Neural progenitor cell (in vitro differentiated cells): ENCODE data around the gene CLEC20A. TPM values are rescaled to one million over a fixed set of nuclear protein-coding genes. Genes with fewer than 3 reads are reported as not detected.

Experiments
- DNase-seq: peaks from one replicate; pipeline ENCODE4 v3.0.0-alpha.2; 2016; ENCODE audit warnings: low spot score
- H2AFZ ChIP-seq: fragments of 200-600 bp; sonication (generic); replicated peaks from 2 replicates; pipeline ENCODE4 v1.6.1; 2016; ENCODE audit warnings: antibody characterized with exemption
- H3F3A ChIP-seq: fragments of 200-600 bp; sonication (generic); 2 replicates; pipeline ENCODE4 v1.6.1; 2016; ENCODE audit warnings: antibody characterized with exemption, low read depth
- H3K27ac ChIP-seq: fragments of 200-600 bp; sonication (generic); 2 replicates; pipeline ENCODE4 v1.5.1; 2016; ENCODE audit warnings: mild to moderate bottlenecking
- H3K27me3 ChIP-seq: fragments of 200-600 bp; sonication (generic); 2 replicates; pipeline ENCODE4 v1.6.1; 2016; ENCODE audit warnings: mild to moderate bottlenecking, moderate library complexity
- H3K36me3 ChIP-seq: fragments of 200-600 bp; sonication (generic); 2 replicates; pipeline ENCODE4 v1.5.1; 2016
- H3K4me1 ChIP-seq: fragments of 200-600 bp; sonication (generic); 2 replicates; pipeline ENCODE4 v1.6.1; 2016; ENCODE audit warnings: mixed run types
- H3K4me2 ChIP-seq: fragments of 200-600 bp; sonication (generic); 2 replicates; pipeline ENCODE4 v1.6.1; 2016
- H3K4me3 ChIP-seq: fragments of 200-600 bp; sonication (generic); 2 replicates; pipeline ENCODE4 v1.5.1; 2016
- H3K79me2 ChIP-seq: fragments of 200-600 bp; sonication (generic); 2 replicates; pipeline ENCODE4 v1.6.1; 2016; ENCODE audit warnings: low read depth
- H3K9ac ChIP-seq: fragments of 200-600 bp; sonication (generic); 2 replicates; pipeline ENCODE4 v1.6.1; 2016
- H3K9me3 ChIP-seq: fragments of 200-600 bp; sonication (generic); 2 replicates; pipeline ENCODE4 v1.5.1; 2016; ENCODE audit warnings: low read depth
- H4K20me1 ChIP-seq: fragments of 200-600 bp; sonication (generic); 2 replicates; pipeline ENCODE4 v1.6.1; 2016; ENCODE audit warnings: low read depth
- H3K27ac Mint-ChIP-seq: 3 replicates; pipeline ENCODE4 v1.8.0; 2021; ENCODE audit warnings: mixed read lengths
- H3K27me3 Mint-ChIP-seq: 2 replicates; pipeline ENCODE4 v1.8.0; 2022; ENCODE audit warnings: low read depth, mild to moderate bottlenecking, inconsistent platforms, moderate library complexity, mixed read lengths; ENCODE audit not compliant: insufficient read depth
- H3K36me3 Mint-ChIP-seq: 3 replicates; pipeline ENCODE4 v1.8.0; 2021; ENCODE audit warnings: mixed read lengths
- H3K4me1 Mint-ChIP-seq: 3 replicates; pipeline ENCODE4 v1.8.0; 2021; ENCODE audit warnings: mixed read lengths
- H3K4me3 Mint-ChIP-seq: 3 replicates; pipeline ENCODE4 v1.8.0; 2021; ENCODE audit warnings: mild to moderate bottlenecking, moderate library complexity, mixed read lengths
- H3K9me3 Mint-ChIP-seq: 3 replicates; pipeline ENCODE4 v1.8.0; 2020; ENCODE audit warnings: mixed read lengths
- CTCF ChIP-seq: fragments of 200-600 bp; sonication (generic); IDR thresholded peaks from 2 replicates; pipeline ENCODE4 v1.5.1; 2017; ENCODE audit warnings: antibody characterized with exemption, mild to moderate bottlenecking
- EZH2 ChIP-seq: fragments of 200-600 bp; sonication (generic); IDR thresholded peaks from 2 replicates; pipeline ENCODE4 v1.6.1; 2017; ENCODE audit warnings: antibody characterized with exemption, mild to moderate bottlenecking, moderate library complexity
- EZH2phosphoT487 ChIP-seq: fragments of 200-600 bp; sonication (generic); IDR thresholded peaks from 2 replicates; pipeline ENCODE4 v1.6.1; 2017; ENCODE audit warnings: antibody characterized with exemption
- total RNA-seq: library from RNA; depleted of rRNA; stranded (reverse); fragments of >200 nt; gene quantifications from 2 replicates; pipeline ENCODE4 v1.2.3, GENCODE V29; 2015; ENCODE audit warnings: low replicate concordance

CLEC20A gene
- total RNA-seq, 1 donor from 2014 or later: not detected

- H3K4me1 ChIP-seq: peaks cover 9% of the 10 kb centered on the region
- H3K36me3 ChIP-seq: peaks cover 4% of the 10 kb centered on the region
- no peak overlapping the region for H3K4me3 ChIP-seq
- TF ChIP-seq CTCF: no peak
- TF ChIP-seq EZH2: no peak
- no peak for TF ChIP-seq EZH2phosphoT487
- peaks cover under 1% of the 10 kb centered on the region for H3F3A ChIP-seq
- H3K27ac Mint-ChIP-seq: no peak overlapping the region
- H3K9me3 Mint-ChIP-seq: no peaks in the 10 kb centered on the region
- no peak overlapping the region for H3K9ac ChIP-seq
- H3K27me3 ChIP-seq: no peaks in the 10 kb centered on the region
- H3K4me2 ChIP-seq: no peak overlapping the region
- H3K4me3 Mint-ChIP-seq: no peak overlapping the region
- H3K27ac ChIP-seq: no peak overlapping the region
- peaks cover 17% of the 10 kb centered on the region for H3K36me3 Mint-ChIP-seq
- no peaks in the 10 kb centered on the region for H4K20me1 ChIP-seq
- no peak overlapping the region for H2AFZ ChIP-seq
- H3K4me1 Mint-ChIP-seq: peaks cover 12% of the 10 kb centered on the region
- H3K9me3 ChIP-seq: no peaks in the 10 kb centered on the region
- H3K79me2 ChIP-seq: no peaks in the 10 kb centered on the region
- DNase-seq: no peak
- peaks cover 2% of the 10 kb centered on the region for H3K27me3 Mint-ChIP-seq
Observed at GRCh38 chr1:178456472-178456871, 40.3 kb downstream of the CLEC20A start.

GRCh38 chr1:178452013-178452412, 44.8 kb downstream of the CLEC20A start:
- H3K4me1 Mint-ChIP-seq: peaks cover 5% of the 10 kb centered on the region
- TF ChIP-seq CTCF (no peak), EZH2phosphoT487 (no peak), EZH2 (no peak)
- DNase-seq: no peak
- no peak overlapping the region for H3K4me3 Mint-ChIP-seq
- Histone ChIP-seq H2AFZ (no peak overlapping the region), H3K27me3 (no peaks in the 10 kb centered on the region), H4K20me1 (no peaks in the 10 kb centered on the region), H3K79me2 (no peaks in the 10 kb centered on the region), H3K36me3 (peaks cover 4% of the 10 kb centered on the region), H3K4me2 (no peak overlapping the region), H3K4me1 (no peaks in the 10 kb centered on the region), H3K9me3 (no peaks in the 10 kb centered on the region), H3K9ac (no peak overlapping the region), H3F3A (no peaks in the 10 kb centered on the region), H3K27ac (no peak overlapping the region), H3K4me3 (no peak overlapping the region)
- peaks cover 9% of the 10 kb centered on the region for H3K36me3 Mint-ChIP-seq
- H3K9me3 Mint-ChIP-seq: no peaks in the 10 kb centered on the region
- H3K27ac Mint-ChIP-seq: no peak overlapping the region
- H3K27me3 Mint-ChIP-seq: peaks cover 2% of the 10 kb centered on the region

DNA sequence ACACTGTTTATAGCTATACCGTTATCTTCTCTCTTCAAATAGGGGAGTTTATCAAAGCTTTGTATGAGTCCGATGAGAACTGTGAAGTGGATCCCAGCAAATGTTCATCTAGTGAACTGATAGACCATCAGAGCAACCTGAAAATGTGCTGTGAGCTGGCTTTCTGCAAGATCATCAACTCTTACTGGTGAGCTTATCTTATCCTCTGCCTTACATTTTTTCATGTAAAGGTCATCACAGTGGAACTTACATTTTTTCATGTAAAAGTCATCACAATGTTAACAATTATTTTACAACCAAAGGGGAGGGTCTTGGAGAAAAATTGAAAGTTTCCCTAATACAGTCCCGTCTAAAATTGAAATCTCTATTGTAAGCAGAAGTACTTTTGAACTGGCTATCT, 45.2 kb downstream of the CLEC20A start:
- Histone ChIP-seq H3K9me3 (no peaks in the 10 kb centered on the region), H3K79me2 (no peaks in the 10 kb centered on the region), H3K4me2 (no peak overlapping the region), H3F3A (no peaks in the 10 kb centered on the region), H3K4me3 (no peak overlapping the region), H2AFZ (no peak overlapping the region), H3K27me3 (no peaks in the 10 kb centered on the region), H3K36me3 (peaks cover 4% of the 10 kb centered on the region), H4K20me1 (no peaks in the 10 kb centered on the region), H3K4me1 (no peaks in the 10 kb centered on the region), H3K27ac (no peak overlapping the region), H3K9ac (no peak overlapping the region)
- Mint-ChIP-seq H3K4me3 (no peak overlapping the region), H3K36me3 (peaks cover 8% of the 10 kb centered on the region), H3K9me3 (no peaks in the 10 kb centered on the region), H3K27ac (no peak overlapping the region), H3K27me3 (peaks cover 2% of the 10 kb centered on the region), H3K4me1 (peaks cover 4% of the 10 kb centered on the region)
- DNase-seq: no peak
- TF ChIP-seq EZH2phosphoT487 (no peak), EZH2 (no peak), CTCF (no peak)
